ENCODE results near the gene LRP1B. TPM values are rescaled to one million over a fixed set of nuclear protein-coding genes. Genes with fewer than 3 reads are reported as not detected.

Gene LRP1B
- total RNA-seq, 1 experiment from 2014 or later = 0.21 TPM

- Mint-ChIP-seq H3K36me3 (ENCODE audit: insufficient read depth, unreplicated experiment) (no peaks in the 10 kb centered on the region), H3K27me3 (ENCODE audit: unreplicated experiment) (no peaks in the 10 kb centered on the region), H3K9me3 (ENCODE audit: low read depth, unreplicated experiment) (peaks cover 4% of the 10 kb centered on the region), H3K4me1 (ENCODE audit: low read depth, unreplicated experiment) (no peaks in the 10 kb centered on the region), H3K27ac (ENCODE audit: unreplicated experiment) (no peak overlapping the region), H3K4me3 (ENCODE audit: low read depth, unreplicated experiment) (no peak overlapping the region)
- no TSS peak for BruUV-seq (replicated peaks)
- intact Hi-C loops (cut with micrococcal nuclease; ENCODE audit: unreplicated experiment) = no loop called here
- CTCF ChIA-PET = no interaction called here
- no peak for TF ChIP-seq CTCF (IDR thresholded peaks at IDR 0.05; ENCODE audit: unreplicated experiment)
- no peak for DNase-seq
These were observed 22.8 kb upstream of the LRP1B start for GRCh38 chr2:142153601-142154000.

- intact Hi-C loops (cut with micrococcal nuclease; ENCODE audit: unreplicated experiment) = no loop called here
These were observed 19.6 kb upstream of the LRP1B start for GRCh38 chr2:142150453-142150852.

GRCh38 chr2:142144547-142144946, 13.7 kb upstream of the LRP1B start:
- CTCF ChIA-PET = no interaction called here
- no peak for DNase-seq
- Mint-ChIP-seq H3K27me3 (ENCODE audit: unreplicated experiment) (no peaks in the 10 kb centered on the region), H3K4me1 (ENCODE audit: low read depth, unreplicated experiment) (no peaks in the 10 kb centered on the region), H3K9me3 (ENCODE audit: low read depth, unreplicated experiment) (no peaks in the 10 kb centered on the region), H3K36me3 (ENCODE audit: insufficient read depth, unreplicated experiment) (no peaks in the 10 kb centered on the region), H3K27ac (ENCODE audit: unreplicated experiment) (no peak overlapping the region), H3K4me3 (ENCODE audit: low read depth, unreplicated experiment) (no peak overlapping the region)
- intact Hi-C loops (cut with micrococcal nuclease; ENCODE audit: unreplicated experiment) = no loop called here
- no TSS peak for BruUV-seq (replicated peaks)
- no peak for TF ChIP-seq CTCF (IDR thresholded peaks at IDR 0.05; ENCODE audit: unreplicated experiment)

More at GRCh38 chr2:142150453-142150852, 19.6 kb upstream of the LRP1B start:
- Mint-ChIP-seq H3K27me3 (ENCODE audit: unreplicated experiment) (no peaks in the 10 kb centered on the region), H3K4me3 (ENCODE audit: low read depth, unreplicated experiment) (no peak overlapping the region), H3K4me1 (ENCODE audit: low read depth, unreplicated experiment) (no peaks in the 10 kb centered on the region), H3K9me3 (ENCODE audit: low read depth, unreplicated experiment) (peaks cover 4% of the 10 kb centered on the region), H3K36me3 (ENCODE audit: insufficient read depth, unreplicated experiment) (no peaks in the 10 kb centered on the region), H3K27ac (ENCODE audit: unreplicated experiment) (no peak overlapping the region)
- DNase-seq = no peak
- no peak for TF ChIP-seq CTCF (IDR thresholded peaks at IDR 0.05; ENCODE audit: unreplicated experiment)
- no TSS peak for BruUV-seq (replicated peaks)
- CTCF ChIA-PET = no interaction called here

- H3K4me1 Mint-ChIP-seq (ENCODE audit: low read depth, unreplicated experiment) = no peaks in the 10 kb centered on the region
- no peak overlapping the region for H3K27ac Mint-ChIP-seq (ENCODE audit: unreplicated experiment)
- CTCF ChIA-PET = no interaction called here
- H3K36me3 Mint-ChIP-seq (ENCODE audit: insufficient read depth, unreplicated experiment) = no peaks in the 10 kb centered on the region
- no TSS peak for BruUV-seq (replicated peaks)
- TF ChIP-seq CTCF (IDR thresholded peaks at IDR 0.05; ENCODE audit: unreplicated experiment) = no peak
- no peak for DNase-seq
- H3K27me3 Mint-ChIP-seq (ENCODE audit: unreplicated experiment) = no peaks in the 10 kb centered on the region
- no peaks in the 10 kb centered on the region for H3K9me3 Mint-ChIP-seq (ENCODE audit: low read depth, unreplicated experiment)
- intact Hi-C loops (cut with micrococcal nuclease; ENCODE audit: unreplicated experiment) = no loop called here
- H3K4me3 Mint-ChIP-seq (ENCODE audit: low read depth, unreplicated experiment) = no peak overlapping the region
These were observed 11.8 kb upstream of the LRP1B start for GRCh38 chr2:142142595-142142994.
